NCI-H345 treated with DMSO at 0.1 percent for 48 hours (cell line): ENCODE results near the gene STX18.
"Not testable (repeated sequence)": the region's sequence is repeated elsewhere in the genome, so short reads cannot be mapped to it uniquely, and the experiment has no call there.

Experiments
- DNase-seq: peaks from one replicate; lab custom pipeline; 2025; ENCODE audit not compliant: unreplicated experiment; lab: John Stamatoyannopoulos, UW

STX18 gene

GRCh38 chr4:4555916-4556315 is 14.1 kb upstream of the STX18 start:
- no peak for DNase-seq

- no peak for DNase-seq
Observed at GRCh38 chr4:4554234-4554633, 12.4 kb upstream of the STX18 start.

GRCh38 chr4:4552042-4552441 is 10.2 kb upstream of the STX18 start:
- not testable (repeated sequence) for DNase-seq

GRCh38 chr4:4550161-4550560 is 8.3 kb upstream of the STX18 start:
- DNase-seq: not testable (repeated sequence)

- no peak for DNase-seq
Observed at GRCh38 chr4:4549534-4549933, 7.7 kb upstream of the STX18 start.

GRCh38 chr4:4542774-4543485 is 1.1 kb upstream of the STX18 start:
- no peak for DNase-seq

- DNase-seq: no peak
Observed at GRCh38 chr4:4541040-4541631, 712 bp downstream of the STX18 start.

GRCh38 chr4:4539481-4539880 is 2.4 kb downstream of the STX18 start:
- DNase-seq: no peak

GRCh38 chr4:4535590-4535989 is 6.3 kb downstream of the STX18 start:
- no peak for DNase-seq

GRCh38 chr4:4534515-4535145 is 7.2 kb downstream of the STX18 start:
- DNase-seq: no peak

GRCh38 chr4:4533461-4534169 is 8.2 kb downstream of the STX18 start:
- no peak for DNase-seq

- no peak for DNase-seq
Observed at GRCh38 chr4:4532371-4533154, 9.3 kb downstream of the STX18 start.

- DNase-seq: no peak
Observed at GRCh38 chr4:4529392-4529791, 12.5 kb downstream of the STX18 start.

- no peak for DNase-seq
Observed at GRCh38 chr4:4526401-4526800, 15.4 kb downstream of the STX18 start.

- no peak for DNase-seq
Observed at GRCh38 chr4:4524364-4524763, 17.5 kb downstream of the STX18 start.

GRCh38 chr4:4521731-4522130 is 20.1 kb downstream of the STX18 start:
- DNase-seq: no peak

GRCh38 chr4:4521136-4521535 is 20.7 kb downstream of the STX18 start:
- DNase-seq: no peak

GRCh38 chr4:4519297-4519894 is 22.5 kb downstream of the STX18 start:
- no peak for DNase-seq

- DNase-seq: no peak
Observed at GRCh38 chr4:4518747-4519146, 23.1 kb downstream of the STX18 start.

GRCh38 chr4:4514786-4515185 is 27.1 kb downstream of the STX18 start:
- no peak for DNase-seq

- no peak for DNase-seq
Observed at GRCh38 chr4:4512282-4512681, 29.6 kb downstream of the STX18 start.
